Measurements from ENCODE around the gene ARHGEF16. TPM values are rescaled to one million over a fixed set of nuclear protein-coding genes. Genes with fewer than 3 reads are reported as not detected.

Gene ARHGEF16
- polyA plus RNA-seq, 4 donors: 15.2 to 24.2 (median 21.8) TPM

DNA sequence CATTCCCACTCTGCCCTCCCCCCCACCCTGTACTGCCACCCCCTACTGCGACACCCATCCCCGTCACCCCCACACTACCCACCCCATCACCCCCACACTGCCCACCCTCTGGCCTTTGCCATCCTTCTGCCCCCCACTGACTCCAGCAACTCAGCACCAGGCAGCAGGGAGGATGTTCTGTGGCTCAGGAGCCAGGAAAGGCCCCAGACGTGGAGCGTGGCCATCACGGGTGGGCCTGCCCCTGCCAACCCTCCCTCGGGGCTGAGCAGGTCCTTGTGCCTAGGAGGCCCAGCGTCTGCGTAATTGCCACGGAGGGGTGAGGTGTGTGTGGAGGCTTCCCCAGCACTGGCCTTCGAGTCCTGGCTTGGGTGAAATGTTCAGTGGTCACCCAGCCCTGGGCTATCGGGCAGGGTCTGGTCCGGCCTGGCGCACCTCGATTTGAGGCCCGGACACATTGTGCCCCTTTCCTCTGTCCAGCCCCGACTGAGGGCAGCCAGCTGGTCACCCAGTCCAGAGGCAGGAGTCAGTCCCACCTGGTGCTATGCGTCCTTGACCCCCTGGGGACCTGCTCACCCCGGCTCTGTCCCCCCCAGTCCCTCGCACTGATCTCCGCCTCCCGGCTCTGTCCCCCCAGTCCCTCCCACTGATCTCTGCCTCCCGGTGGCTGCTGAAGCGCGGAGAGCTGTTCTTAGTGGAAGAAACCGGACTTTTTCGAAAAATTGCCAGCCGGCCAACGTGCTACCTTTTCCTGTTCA is 23.0 kb downstream of the ARHGEF16 start:
- no peak for DNase-seq (ENCODE audit: low read depth in 4 of 4, low spot score in 2 of 4)

DNA sequence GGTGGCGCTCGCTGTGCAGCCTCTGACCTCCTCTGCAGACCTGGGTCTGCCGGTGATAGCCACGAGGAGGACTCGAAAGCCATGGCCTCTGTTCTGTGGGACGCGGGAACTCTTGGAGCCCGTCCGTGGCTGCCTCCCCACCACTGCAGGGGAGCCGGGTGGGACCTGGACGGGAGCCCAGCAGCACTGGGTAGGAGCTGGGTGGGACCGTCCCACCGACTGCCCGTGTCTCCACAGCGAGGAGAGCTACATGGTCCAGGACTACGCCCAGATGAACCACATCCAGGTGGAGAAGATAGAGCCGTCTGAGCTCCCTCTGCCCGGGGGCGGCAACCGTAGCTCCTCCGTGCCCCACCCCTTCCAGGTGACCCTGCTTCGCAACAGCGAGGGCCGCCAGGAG is 23.7 kb downstream of the ARHGEF16 start:
- DNase-seq (ENCODE audit: low read depth in 4 of 4, low spot score in 2 of 4): no peak

DNA sequence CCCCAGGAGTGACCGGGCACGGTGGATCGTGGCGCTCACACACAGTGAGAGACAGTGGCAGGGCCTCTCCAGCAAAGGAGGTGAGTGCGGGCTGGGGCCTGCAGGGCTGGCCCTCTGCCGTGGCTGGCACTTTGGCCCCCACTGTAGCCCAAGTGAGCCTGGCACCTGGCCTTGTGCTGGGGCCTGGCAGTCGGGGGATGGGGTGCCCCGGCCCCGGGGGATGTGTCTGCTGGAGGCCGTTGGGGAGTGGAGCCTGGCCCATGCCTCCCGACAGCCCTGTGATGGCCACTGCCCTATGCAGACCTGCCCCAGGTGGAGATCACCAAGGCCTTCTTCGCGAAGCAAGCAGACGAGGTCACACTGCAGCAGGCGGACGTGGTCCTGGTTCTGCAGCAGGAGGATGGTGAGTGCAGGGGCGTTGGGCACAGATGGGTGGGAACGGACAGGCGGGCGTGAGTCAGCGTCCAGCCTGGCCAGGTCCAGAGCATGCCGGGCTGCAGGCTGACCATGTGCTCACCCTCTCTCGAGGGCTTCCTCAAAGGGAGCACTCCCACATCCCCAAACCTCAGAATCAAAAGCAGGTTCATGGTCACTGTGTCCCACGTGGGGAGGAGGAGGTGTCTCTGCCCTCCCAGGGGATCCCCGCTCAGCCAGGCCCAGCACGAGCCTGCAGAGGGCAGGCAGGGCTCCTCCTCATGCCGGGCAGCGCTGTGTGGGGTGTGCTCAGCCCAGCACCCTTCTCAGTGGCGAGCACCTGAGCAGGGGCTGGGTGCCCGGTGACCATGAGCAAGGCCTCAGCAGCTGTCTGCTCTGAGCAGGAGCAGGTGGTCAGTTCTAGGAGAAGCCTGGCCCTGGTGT is 25.3 kb downstream of the ARHGEF16 start:
- DNase-seq (ENCODE audit: low read depth in 4 of 4, low spot score in 2 of 4): no peak

DNA sequence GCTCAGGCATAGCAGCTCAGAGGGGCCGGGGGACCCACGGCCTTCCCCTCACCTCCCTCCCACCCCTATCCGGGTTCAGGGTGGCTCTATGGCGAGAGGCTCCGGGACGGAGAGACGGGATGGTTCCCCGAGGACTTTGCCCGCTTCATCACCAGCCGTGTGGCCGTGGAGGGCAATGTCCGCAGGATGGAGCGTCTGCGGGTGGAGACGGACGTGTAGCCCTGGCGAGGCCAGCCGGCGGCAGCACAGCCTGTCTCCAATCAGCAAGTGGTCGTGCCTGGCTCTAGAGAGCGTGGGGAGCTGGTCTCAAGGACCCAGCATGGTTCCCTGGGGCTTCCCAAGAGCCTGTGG is 25.9 kb downstream of the ARHGEF16 start:
- DNase-seq (ENCODE audit: low read depth in 4 of 4, low spot score in 2 of 4): no peak

DNA sequence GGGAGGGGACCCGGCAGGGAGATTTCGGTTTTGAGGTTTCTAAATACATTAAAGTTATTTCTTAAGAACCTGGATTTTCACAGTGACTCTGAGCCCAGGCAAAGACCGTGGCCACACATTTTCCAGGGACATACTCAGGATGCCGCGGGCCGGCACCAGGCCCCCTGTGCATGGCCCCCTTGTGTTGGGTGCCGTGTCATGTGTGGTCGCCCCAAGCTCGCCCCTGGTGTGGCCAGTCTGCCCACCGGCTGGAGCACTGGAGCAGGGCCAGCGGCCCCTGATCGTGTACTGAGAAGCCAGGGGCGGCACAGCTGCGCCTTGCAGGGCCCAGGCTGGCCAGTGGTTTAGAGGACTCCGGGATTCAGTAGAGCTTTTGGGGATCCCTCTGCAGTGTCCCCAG is 26.6 kb downstream of the ARHGEF16 start:
- DNase-seq (ENCODE audit: low read depth in 4 of 4, low spot score in 2 of 4): no peak

DNA sequence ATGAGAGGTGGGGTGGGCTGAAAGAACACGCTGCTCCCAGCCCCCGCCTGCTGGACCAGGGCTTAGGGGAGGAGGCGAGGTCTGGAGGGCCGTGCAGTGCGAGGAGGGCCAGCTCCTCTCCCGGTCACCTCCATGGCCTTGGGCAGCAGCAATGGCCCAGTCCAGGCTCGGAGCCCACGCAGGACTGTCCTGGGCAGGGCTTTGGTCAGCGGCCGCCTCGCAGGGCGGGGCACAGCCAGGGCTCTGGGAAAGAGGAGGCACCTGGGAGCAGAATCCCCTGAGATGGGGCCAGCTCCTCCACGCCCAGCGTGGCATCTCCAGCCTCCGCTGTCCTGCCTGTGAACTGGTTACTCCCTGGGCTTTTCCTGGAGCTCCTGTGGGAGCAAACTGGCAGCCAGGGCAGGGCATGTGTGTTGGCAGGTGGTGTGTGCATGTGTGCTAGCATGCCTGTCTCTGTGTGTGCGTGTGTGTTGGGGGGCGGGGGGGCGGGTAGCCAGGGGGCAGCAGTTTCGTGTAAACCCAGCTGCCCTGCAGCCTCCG is 27.4 kb downstream of the ARHGEF16 start:
- no peak for DNase-seq (ENCODE audit: low read depth in 4 of 4, low spot score in 2 of 4)

DNA sequence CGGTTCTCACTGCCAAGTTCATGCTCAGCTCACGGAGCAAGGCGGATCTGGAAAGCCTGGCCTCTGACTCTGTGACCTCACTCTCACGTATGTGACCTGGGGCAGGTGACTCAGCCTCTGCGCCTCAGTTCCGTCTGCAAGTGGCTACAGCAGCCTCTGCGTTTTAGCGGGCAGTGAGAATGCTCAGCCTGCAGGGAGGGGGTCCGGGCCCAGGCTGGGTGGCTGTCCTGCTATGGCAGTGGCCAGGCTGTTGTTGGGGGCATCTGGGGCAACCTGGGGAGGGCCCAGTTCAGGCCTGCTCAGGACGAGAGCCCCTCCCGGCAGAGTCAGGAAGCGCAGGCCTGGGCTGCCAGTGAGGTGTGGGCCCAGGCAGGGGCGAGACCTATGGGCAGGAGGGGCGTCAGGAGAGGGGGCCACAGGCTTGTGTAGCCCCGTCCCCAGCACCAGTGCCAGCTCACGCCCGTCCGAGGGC is 27.9 kb downstream of the ARHGEF16 start:
- no peak for DNase-seq (ENCODE audit: low read depth in 4 of 4, low spot score in 2 of 4)

DNA sequence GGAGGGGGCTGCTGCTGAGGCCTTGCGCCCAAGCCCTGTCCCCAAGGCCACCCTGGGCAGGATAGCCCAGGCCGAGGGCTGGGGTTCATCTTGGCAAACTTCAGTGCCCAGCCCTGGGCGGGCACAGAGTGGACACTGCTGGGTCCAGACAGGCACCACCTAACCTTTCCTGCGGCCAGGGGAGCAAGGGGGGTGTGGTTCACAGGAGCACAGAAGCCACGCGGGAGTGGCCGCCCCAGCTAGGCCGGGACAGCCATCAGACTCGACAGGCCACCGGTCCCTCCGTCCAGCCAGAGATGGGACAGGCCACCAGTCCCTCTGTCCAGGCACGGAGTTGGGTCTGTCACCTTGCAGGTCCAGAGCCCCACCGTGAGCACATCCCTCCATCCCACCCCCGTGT is 28.9 kb downstream of the ARHGEF16 start:
- DNase-seq (ENCODE audit: low read depth in 4 of 4, low spot score in 2 of 4): no peak

DNA sequence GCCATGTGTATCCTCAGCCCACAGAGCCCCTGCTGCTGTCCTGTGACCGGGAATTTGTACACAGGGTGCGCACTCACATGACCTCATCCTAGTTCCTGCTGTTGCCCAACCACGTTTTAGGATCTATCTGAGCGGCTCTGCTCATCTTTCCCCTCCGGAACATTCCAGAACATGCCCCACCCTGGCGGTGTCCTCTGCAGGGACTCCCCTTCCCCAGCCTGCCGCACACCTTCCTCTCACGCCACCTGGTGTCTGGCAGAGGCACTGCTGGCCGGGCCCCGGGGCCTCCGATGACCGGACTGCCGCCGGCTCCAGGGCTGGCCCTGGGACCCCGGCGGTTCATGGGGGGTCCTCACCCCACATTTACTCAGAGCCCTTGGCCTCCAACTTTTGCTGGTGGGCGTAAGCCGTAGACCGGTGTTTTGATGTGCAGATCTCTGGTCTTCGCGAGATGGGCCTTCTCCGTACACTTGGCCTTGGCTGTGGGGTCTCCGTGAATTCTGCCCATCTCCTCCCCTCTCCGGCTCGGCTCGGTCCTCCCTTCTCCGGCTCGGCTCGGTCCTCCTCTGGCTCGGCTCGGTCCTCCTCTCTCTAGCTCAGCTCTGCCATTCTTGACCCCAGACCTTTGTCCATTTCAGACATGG is 29.5 kb downstream of the ARHGEF16 start:
- no peak for DNase-seq (ENCODE audit: low read depth in 4 of 4, low spot score in 2 of 4)

DNA sequence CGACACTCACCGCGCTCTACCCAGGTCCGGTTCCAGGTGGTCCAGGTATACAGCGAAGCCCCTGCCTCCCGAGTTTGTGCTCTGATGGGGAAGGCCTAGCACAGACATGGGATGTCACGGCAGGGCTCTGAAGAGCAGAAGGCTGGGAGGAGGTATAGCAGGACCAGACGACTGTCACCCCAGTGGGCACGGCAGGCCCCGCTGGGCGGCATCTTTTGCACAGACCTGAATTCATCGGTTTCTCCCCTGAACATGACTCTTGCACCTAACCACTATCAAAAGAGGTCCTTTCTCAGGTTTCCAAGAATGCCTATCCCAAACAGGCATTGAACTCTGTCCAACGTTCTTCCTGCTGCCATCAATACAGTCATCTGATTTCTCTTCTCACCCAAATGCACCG is 30.6 kb downstream of the ARHGEF16 start:
- DNase-seq (ENCODE audit: low read depth in 4 of 4, low spot score in 2 of 4): no peak

DNA sequence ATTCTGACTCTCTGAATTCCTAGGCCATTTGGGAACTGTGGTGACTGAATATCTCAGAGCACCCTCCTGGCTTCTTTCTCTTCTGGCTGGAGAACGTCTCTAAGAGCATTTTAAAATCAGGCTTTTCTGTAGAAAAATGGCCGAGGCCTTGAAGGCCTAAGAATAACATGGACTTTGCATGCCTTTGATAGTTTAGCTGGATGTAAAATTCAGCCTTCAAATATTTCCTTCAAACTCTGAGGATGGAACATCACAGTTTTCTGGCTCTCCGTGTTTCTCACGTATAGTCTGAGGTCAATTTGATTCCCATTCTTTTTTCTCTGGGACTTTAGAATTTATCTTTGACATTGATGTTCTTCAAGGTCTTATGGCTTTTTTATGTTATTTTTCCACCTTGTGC is 34.0 kb downstream of the ARHGEF16 start:
- DNase-seq (ENCODE audit: low read depth in 4 of 4, low spot score in 2 of 4): no peak

DNA sequence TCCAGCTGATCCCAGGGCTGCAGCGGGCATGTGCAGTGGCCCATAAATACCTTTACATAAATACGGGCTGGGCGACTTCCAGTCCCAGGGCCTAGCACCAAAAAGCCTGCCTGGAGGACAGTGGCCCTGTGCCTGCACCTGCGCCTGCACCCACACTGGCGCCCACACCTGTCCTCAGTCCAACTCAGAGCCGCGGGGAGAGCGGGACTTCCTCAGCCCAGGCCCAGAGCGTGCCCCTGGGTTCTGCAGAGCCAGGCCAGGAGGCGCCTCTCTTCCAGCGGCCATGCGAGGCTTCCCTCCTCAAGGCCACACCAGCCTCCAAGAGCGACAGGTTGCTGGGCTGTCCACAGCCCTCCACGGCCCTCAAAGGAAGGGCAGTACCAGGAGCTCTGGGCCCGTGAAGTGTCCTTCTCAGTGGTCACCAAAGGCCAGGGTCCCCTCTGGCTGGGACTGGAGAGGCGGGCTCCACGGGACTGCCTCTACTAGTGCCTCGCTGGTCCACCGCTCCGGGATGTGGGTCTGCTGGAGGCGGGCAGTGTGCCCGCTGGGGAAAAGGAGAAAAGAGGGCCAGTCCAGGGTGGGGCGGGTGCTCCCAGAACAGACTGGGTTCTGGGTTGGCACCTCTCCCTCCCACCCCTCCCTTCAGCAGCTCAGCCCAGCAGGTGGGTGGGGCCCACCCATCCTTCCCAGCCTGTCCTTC is 35.7 kb downstream of the ARHGEF16 start:
- no peak for DNase-seq (ENCODE audit: low read depth in 4 of 4, low spot score in 2 of 4)

DNA sequence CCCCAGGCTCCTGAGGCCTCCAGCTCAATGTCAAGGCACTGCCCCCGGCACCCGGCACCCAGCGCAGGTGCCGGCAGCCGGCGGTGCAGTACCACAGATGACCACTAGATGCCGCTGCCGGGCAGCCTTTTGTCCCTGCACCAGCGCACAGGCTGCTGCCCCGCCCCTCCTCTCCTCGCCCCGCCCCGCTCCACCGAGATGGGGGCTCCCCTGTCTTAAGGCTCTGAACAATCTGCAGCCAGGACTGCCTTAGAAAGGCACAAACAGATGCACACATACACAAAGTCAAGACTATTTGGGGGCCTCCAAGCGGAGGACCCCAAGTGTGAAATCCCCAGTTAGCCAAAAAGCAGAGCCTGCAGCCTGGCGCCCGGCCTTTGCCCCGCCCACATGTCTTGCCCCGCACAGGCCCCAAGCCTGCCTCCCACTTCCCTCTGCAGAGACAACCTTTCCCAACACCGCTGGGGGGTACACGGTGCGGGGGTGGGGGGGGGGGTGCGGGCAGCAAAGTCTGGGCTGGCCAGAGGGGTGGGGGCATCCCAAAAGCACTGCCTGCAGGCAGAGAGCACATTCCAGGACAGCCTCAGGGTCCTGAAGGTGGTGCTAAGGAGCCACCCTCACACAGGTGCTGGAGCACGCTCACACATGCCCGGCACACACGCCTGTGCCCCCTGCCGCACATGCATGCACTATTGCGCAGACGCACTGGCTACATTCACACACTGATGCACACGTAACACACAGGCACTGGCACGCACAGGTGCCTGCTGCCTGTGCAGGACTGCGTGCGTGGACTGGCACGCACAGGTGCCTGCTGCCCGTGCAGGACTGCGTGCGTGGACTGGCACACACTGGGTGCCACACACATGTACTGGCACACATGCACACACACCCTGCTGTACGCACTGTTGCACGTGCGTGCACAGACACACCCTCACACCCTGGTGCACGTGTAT is 37.1 kb downstream of the ARHGEF16 start:
- DNase-seq (ENCODE audit: low read depth in 4 of 4, low spot score in 2 of 4): peak in 1 of 4 donors; percentile 17

DNA sequence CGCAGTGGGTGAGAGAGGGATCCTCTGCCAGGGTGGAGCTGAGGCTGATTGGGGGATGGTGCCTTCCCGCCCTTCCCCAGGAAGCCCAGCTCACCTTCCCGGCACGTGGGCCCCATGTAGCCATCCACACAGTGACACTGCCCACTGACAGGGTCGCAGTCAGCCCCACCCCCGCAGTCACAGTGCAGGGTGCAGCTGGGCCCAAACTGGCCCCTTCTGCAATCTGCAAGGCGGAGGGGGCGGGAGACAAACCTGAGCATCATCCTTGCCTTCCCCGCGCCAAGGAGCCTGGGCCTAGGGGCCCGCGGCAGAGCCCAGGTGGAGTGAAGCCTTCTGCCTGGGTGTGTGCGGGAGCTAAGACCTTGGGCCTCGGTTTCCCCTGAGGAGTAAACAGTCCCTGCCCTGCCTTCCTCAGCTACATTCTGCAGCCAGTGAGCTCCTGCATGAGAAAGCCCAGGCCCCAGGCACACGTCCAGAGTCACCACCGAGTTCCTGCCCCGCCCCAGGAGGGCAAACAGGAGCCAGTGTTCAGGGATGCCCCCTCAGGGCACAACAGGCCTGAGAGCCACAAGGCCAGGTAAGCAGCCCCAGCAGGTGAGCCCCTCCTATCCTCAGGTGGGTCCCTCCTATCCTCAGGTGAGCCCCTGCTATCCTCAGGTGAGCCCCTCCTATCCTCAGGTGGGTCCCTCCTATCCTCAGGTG is 38.2 kb downstream of the ARHGEF16 start:
- DNase-seq (ENCODE audit: low read depth in 4 of 4, low spot score in 2 of 4): no peak

DNA sequence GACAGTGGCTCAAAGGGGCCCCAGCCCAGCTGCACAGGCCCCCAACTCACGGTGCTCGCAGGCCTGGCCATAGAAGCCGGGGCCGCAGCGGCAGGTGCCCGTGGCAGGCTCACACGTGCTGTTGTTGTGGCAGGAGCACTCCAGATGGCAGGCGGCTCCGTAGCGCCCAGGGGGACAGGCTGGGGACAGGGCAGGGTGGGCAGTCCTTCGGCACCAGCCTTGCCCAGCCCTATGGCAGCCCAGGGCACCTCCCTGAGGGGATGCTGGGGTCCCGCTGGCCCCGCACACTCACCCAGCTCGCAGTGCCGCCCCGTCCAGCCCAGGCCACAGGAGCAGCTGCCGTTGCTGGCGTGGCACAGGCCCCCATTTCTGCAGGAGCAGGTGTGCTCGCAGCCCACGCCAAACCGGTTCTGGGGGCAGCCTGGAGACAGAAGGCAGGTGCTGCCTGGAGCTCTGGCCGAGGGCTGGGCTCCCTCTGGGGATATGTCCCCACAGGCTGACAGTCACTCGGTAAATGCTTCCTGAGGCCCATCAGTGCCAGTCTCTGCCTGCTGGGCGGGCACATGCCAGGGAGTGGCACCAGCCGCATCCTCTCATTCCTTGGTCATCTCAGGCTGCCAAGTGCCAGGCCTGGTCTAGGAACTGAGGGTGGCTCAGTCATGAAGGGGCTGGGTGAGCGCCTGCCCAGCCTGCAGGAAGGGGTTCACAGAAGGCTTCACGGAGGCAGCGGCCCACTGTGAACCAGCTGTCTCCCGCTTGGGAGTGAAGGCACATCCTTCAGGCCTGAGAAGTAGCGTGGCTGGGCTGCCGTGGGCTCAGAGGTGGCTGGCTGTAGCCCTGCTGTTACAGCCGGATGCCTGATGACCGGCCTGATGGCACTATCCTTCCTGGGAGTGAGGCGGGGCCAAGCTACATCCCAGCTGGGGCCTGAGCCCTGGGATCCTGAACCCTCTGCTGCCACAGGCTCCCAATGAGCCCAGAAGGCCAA is 40.1 kb downstream of the ARHGEF16 start:
- no peak for DNase-seq (ENCODE audit: low read depth in 4 of 4, low spot score in 2 of 4)

DNA sequence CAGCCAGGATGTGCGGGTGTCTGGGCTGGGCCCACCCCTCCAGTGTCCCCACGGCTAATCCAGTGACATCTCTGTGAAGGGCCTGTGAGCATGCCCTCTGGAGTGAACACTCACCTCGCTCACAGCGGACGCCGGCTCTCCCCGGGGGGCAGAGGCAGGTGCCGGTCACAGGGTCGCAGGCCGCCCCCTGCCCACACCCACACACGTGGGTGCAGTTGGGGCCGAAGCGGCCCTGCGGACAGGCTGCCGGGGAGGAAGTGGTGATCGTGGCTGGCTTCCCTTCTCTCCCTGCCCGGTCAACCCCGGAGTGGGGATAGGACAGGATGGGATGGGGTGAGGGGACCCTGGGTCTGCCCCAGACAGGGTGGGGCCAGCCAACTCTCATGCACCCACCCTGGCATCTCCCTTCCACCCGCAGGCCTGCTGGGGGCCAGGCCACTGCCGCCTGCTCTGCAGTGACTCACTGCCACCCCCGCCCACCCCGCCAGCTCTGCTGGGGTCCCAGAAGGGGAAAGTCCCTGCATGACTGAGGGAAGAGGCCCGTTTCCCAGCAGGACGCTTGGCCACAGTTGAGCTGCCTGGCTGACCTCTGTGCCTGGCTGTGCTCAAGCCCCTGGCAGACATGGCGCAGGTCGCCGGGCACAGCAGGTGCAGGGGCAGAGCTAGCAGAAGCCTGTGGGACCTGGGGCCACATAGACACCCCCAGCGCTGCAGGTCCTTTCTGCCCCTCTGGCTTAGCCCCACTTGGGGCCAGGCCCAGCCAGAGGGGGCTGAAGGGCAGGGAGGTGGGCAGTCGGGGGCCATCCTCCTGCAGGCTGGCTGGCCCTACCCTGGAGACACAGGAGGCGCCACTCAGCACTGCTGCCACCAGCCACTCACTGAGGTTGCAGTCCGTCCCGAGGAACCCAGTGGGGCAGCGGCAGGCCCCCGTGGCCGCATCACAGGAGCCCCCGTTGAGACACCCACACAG is 41.6 kb downstream of the ARHGEF16 start:
- no peak for DNase-seq (ENCODE audit: low read depth in 4 of 4, low spot score in 2 of 4)
